Panc1 (cell line): ENCODE results near the gene EPHA3. TPM values are rescaled to one million over a fixed set of nuclear protein-coding genes. Genes with fewer than 3 reads are reported as not detected.

Experiments
- ATAC-seq: fragments of 200-7000 bp; cut with Tn5 transposase; 2 replicates; pipeline ENCODE4 v1.9.1; 2020; ENCODE audit warnings: mild to moderate bottlenecking, moderate library complexity
- BruUV-seq: library from RNA; stranded (reverse); fragments of 400-500 nt; replicated peaks from 2 replicates; lab custom pipeline; 2021; lab: Mats Ljungman, UMichigan
- CTCF ChIA-PET: fragments of 300-600 bp; sonication (Branson Sonifier 250); formaldehyde crosslinking; loops from one replicate; lab custom pipeline; 2022; ENCODE audit warnings: antibody characterized with exemption; lab: Charles Lee
- POLR2A ChIA-PET: fragments of 300-600 bp; sonication (Branson Sonifier 250); formaldehyde crosslinking; loops from one replicate; lab custom pipeline; 2022; ENCODE audit warnings: antibody characterized with exemption; lab: Charles Lee
- DNase-seq: peaks from one replicate; pipeline ENCODE4 v3.0.0-alpha.2; 2010; ENCODE audit warnings: low read depth, low spot score
- H3K27ac ChIP-seq: 2 replicates; pipeline ENCODE4 v1.5.1; 2011; ENCODE audit warnings: mild to moderate bottlenecking, low read length, inconsistent platforms
- H3K27me3 ChIP-seq: fragments of 200-500 bp; sonication (Bioruptor generic); 2 replicates; pipeline ENCODE4 v1.6.0; 2014; ENCODE audit warnings: low read length, inconsistent platforms; ENCODE audit not compliant: control insufficient read depth, insufficient read depth
- H3K36me3 ChIP-seq: fragments of 200-500 bp; sonication (Bioruptor generic); 2 replicates; pipeline ENCODE4 v1.5.1; 2014; ENCODE audit warnings: inconsistent platforms, mild to moderate bottlenecking, low read length, moderate library complexity; ENCODE audit not compliant: control insufficient read depth, insufficient read depth
- H3K4me1 ChIP-seq: 2 replicates; pipeline ENCODE4 v1.5.1; 2011; ENCODE audit warnings: inconsistent platforms, mild to moderate bottlenecking, low read length, moderate library complexity; ENCODE audit not compliant: control insufficient read depth, insufficient read depth
- H3K4me3 ChIP-seq, 2 experiments: 2 replicates each; pipeline ENCODE4 v1.5.1; 2011 to 2012; ENCODE audit warnings: low read depth in 2 of 2, low read length in 2 of 2, mild to moderate bottlenecking in 2 of 2, inconsistent platforms in 1 of 2, moderate library complexity in 1 of 2
- H3K9me3 ChIP-seq: fragments of 200-500 bp; sonication (Bioruptor generic); 2 replicates; pipeline ENCODE4 v1.5.1; 2014; ENCODE audit warnings: low read depth, mild to moderate bottlenecking, inconsistent platforms, low read length, moderate library complexity; ENCODE audit not compliant: control insufficient read depth, insufficient read depth
- POLR2AphosphoS5 ChIP-seq: IDR thresholded peaks from 2 replicates; pipeline ENCODE4 v1.6.1; 2012; ENCODE audit warnings: mild to moderate bottlenecking, low read depth, low read length, moderate library complexity
- SIN3A ChIP-seq: IDR thresholded peaks from 2 replicates; pipeline ENCODE4 v1.6.1; 2012; ENCODE audit warnings: low read depth, mild to moderate bottlenecking, low read length, moderate library complexity, borderline replicate concordance; ENCODE audit not compliant: insufficient read depth
- TCF7L2 ChIP-seq: IDR thresholded peaks from 2 replicates; pipeline ENCODE4 v1.6.1; 2011; ENCODE audit warnings: mild to moderate bottlenecking, low read depth, low read length, inconsistent platforms
- in situ Hi-C: cut with HindIII; loops from 2 replicates; pipeline ENCODE4 v1.10.0; 2016; ENCODE audit warnings: low sequenced_read_pairs, low pct_unique_long_range_greater_than_20kb
- intact Hi-C: fragments of 100-400 bp; cut with micrococcal nuclease; formaldehyde crosslinking; loops from one replicate; pipeline ENCODE4 v1.10.0; 2022; ENCODE audit not compliant: unreplicated experiment
- total RNA-seq: library from RNA; stranded (reverse); gene quantifications from one replicate; pipeline ENCODE4 v1.2.1, GENCODE V29; 2021; ENCODE audit not compliant: unreplicated experiment
- TF ChIP-seq, protein P1 (sequence below), 2 experiments: IDR thresholded peaks; 2 replicates each; pipeline ENCODE4 v1.6.1; 2011 to 2012; ENCODE audit warnings: low read depth in 2 of 2, control low read depth in 1 of 2, low read length in 1 of 2, mild to moderate bottlenecking in 1 of 2, moderate library complexity in 1 of 2; ENCODE audit not compliant: insufficient read depth in 1 of 2
- TF ChIP-seq, protein P2 (sequence below): fragments of 450-650 bp; IDR thresholded peaks from 2 replicates; pipeline ENCODE4 v1.5.1; 2017; ENCODE audit warnings: mild to moderate bottlenecking

Gene EPHA3
- total RNA-seq, 1 experiment from 2014 or later = 0.05 TPM

DNA sequence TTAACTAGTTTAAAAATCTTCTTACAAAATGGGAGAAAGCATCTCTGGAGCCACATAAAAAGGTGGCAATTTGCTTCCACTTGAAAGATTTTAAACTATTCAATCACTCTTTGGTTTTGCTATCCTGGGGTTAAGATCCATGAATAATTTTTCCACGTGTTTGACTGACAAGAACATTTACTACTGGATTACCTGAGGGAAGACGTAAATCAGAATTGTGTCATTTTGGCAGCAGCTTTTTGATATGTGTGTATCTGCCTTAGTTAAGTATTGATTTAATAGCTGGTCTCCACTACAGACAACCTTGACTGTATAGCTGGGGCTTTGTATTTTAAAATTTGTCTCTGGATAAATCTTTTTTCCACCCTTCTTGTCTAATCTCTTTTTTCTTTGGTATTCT, 228.3 kb downstream of the EPHA3 start:
- no peak overlapping the region for H3K27ac ChIP-seq

DNA sequence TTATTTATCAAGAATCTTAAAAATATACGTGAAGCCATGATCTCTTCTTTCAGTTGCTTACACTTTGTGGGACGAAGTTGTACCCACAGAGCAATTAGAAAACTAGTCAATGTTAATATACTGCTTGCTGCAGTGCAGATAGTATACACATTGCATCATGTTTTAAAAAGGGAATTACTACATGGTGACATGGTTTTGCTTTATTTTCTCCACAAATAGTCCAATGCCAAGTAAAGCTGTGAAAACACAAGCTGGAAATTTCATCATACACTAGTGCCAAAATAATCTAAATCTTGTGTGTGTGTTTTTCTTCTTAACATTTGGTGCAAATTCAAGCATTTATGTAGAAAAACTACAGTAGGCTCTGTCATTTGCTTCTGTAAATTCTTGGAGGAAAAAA, 233.0 kb downstream of the EPHA3 start:
- ChIA-PET POLR2A (no interaction called here), CTCF (no interaction called here)
- Histone ChIP-seq H3K4me1 (no peaks in the 10 kb centered on the region), H3K36me3 (no peaks in the 10 kb centered on the region), H3K27ac (no peak overlapping the region), H3K9me3 (no peaks in the 10 kb centered on the region), H3K27me3 (no peaks in the 10 kb centered on the region), H3K4me3 (no peak overlapping the region)
- no TSS peak for BruUV-seq
- ATAC-seq = no peak
- intact Hi-C loops = no loop called here
- in situ Hi-C loops = no loop called here
- DNase-seq = no peak
- TF ChIP-seq POLR2AphosphoS5 (no peak), SIN3A (no peak), TCF7L2 (no peak)
- TF ChIP-seq, protein P1, sequence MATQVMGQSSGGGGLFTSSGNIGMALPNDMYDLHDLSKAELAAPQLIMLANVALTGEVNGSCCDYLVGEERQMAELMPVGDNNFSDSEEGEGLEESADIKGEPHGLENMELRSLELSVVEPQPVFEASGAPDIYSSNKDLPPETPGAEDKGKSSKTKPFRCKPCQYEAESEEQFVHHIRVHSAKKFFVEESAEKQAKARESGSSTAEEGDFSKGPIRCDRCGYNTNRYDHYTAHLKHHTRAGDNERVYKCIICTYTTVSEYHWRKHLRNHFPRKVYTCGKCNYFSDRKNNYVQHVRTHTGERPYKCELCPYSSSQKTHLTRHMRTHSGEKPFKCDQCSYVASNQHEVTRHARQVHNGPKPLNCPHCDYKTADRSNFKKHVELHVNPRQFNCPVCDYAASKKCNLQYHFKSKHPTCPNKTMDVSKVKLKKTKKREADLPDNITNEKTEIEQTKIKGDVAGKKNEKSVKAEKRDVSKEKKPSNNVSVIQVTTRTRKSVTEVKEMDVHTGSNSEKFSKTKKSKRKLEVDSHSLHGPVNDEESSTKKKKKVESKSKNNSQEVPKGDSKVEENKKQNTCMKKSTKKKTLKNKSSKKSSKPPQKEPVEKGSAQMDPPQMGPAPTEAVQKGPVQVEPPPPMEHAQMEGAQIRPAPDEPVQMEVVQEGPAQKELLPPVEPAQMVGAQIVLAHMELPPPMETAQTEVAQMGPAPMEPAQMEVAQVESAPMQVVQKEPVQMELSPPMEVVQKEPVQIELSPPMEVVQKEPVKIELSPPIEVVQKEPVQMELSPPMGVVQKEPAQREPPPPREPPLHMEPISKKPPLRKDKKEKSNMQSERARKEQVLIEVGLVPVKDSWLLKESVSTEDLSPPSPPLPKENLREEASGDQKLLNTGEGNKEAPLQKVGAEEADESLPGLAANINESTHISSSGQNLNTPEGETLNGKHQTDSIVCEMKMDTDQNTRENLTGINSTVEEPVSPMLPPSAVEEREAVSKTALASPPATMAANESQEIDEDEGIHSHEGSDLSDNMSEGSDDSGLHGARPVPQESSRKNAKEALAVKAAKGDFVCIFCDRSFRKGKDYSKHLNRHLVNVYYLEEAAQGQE (IDR thresholded peaks at IDR 0.05; ENCODE audit: insufficient read depth in 1 of 2, low read depth in 2 of 2, low read length in 1 of 2) = no peak
- TF ChIP-seq, protein P2, sequence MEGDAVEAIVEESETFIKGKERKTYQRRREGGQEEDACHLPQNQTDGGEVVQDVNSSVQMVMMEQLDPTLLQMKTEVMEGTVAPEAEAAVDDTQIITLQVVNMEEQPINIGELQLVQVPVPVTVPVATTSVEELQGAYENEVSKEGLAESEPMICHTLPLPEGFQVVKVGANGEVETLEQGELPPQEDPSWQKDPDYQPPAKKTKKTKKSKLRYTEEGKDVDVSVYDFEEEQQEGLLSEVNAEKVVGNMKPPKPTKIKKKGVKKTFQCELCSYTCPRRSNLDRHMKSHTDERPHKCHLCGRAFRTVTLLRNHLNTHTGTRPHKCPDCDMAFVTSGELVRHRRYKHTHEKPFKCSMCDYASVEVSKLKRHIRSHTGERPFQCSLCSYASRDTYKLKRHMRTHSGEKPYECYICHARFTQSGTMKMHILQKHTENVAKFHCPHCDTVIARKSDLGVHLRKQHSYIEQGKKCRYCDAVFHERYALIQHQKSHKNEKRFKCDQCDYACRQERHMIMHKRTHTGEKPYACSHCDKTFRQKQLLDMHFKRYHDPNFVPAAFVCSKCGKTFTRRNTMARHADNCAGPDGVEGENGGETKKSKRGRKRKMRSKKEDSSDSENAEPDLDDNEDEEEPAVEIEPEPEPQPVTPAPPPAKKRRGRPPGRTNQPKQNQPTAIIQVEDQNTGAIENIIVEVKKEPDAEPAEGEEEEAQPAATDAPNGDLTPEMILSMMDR = no peak

More for the DNA sequence above, 228.3 kb downstream of the EPHA3 start:
- TF ChIP-seq TCF7L2 (no peak), POLR2AphosphoS5 (no peak), SIN3A (no peak)
- TF ChIP-seq, protein P2 = no peak
- TF ChIP-seq, protein P1 (IDR thresholded peaks at IDR 0.05; ENCODE audit: insufficient read depth in 1 of 2, low read depth in 2 of 2, low read length in 1 of 2) = no peak
- POLR2A ChIA-PET = no interaction called here
- Histone ChIP-seq H3K9me3 (no peaks in the 10 kb centered on the region), H3K4me1 (no peaks in the 10 kb centered on the region), H3K36me3 (no peaks in the 10 kb centered on the region), H3K27me3 (no peaks in the 10 kb centered on the region), H3K4me3 (no peak overlapping the region)
- DNase-seq = no peak
- CTCF ChIA-PET = no interaction called here
- intact Hi-C loops (no loop called here), in situ Hi-C loops (no loop called here)
- BruUV-seq = no TSS peak
- no peak for ATAC-seq
